ENCODE data around the gene TMEM218. TPM values are rescaled to one million over a fixed set of nuclear protein-coding genes. Genes with fewer than 3 reads are reported as not detected.
A peak's percentile ranks its signal among the peaks of the same experiment; 100 is the strongest.

The TMEM218 gene
- total and polyA plus RNA-seq, 4 experiments from 2014 or later: 15.1 to 48.1 (median 21.1) TPM

DNA sequence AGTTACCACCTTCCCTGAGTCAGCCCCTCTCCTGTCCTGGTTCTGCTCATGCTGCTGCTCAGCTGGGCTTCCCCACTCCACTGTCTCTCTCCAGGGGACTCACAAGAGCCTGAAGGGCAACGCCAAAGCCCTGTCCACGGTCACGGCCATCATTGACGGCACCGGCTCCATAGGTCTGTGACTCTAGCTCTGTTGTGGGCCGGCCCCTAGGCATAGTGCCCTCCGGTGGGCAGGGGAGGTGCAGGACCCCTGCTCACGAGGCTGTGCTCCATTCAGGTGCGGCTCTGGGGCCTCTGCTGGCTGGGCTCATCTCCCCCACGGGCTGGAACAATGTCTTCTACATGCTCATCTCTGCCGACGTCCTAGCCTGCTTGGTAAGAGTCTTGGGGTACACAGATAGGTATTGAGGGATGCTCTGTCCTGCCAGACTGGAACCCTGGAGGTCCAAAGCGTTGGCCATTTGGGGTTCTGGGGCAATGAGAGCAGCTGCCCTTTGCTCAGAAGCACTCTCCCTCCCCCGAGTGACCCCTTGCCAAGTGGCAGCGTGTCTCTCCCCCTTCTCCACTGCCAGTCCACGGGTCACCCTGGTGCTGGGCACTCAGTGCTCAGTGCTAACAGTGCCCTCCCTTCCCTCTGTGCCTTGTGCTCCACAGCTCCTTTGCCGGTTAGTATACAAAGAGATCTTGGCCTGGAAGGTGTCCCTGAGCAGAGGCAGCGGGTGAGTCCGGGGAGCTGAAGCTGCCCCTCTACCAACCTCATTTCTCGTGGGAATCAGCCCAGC is 25.9 kb downstream of the TMEM218 start:
- POLR2A ChIA-PET (ENCODE audit: partially characterized antibody): no interaction called here

DNA sequence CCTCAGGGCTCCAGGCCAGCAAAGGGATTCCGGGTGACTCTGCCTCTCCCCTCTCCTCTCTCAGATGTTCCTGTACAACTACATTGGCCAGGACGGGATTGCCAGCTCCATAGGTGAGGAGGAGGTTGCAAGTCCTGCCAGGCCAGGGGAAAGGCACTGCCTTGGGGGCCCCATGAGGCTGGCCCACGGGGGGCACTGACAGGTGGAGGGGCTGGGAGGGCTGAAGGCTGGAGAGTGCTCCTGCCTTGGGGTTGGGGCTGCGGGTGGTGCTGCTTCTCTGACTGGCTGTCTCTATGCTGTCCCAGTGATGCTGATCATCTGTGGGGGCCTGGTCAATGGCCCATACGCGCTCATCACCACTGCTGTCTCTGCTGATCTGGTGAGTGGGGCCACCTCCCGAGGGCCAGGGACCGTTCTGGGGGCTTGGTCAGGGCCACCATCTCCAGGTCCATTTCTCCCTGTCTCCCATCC is 26.6 kb downstream of the TMEM218 start:
- POLR2A ChIA-PET (ENCODE audit: partially characterized antibody): no interaction called here
- Histone ChIP-seq H3K4me1 (ENCODE audit: insufficient read depth, low read length) (no peaks in the 10 kb centered on the region), H3K27ac (ENCODE audit: low read depth, low read length) (no peak overlapping the region), H3K4me3 (ENCODE audit: low read length in 2 of 2) (no peak overlapping the region), H3K9me3 (ENCODE audit: control insufficient read depth in 1 of 2, low read length in 2 of 2) (no peaks in the 10 kb centered on the region), H3K36me3 (ENCODE audit: insufficient read depth, low read length) (no peaks in the 10 kb centered on the region), H3K27me3 (ENCODE audit: insufficient read depth, low read length) (no peaks in the 10 kb centered on the region)
- H3K4me3 Mint-ChIP-seq: no peak overlapping the region
- H3K9me3 Mint-ChIP-seq: no peaks in the 10 kb centered on the region
- H3K4me1 Mint-ChIP-seq: peaks cover 0 to 1% (median 0%) of the 10 kb centered on the region in 4 donors
- H3K36me3 Mint-ChIP-seq: no peaks in the 10 kb centered on the region
- intact Hi-C loops (cut with micrococcal nuclease): no loop called here
- DNase-seq: no peak
- H3K27me3 Mint-ChIP-seq: peaks cover 2 to 7% of the 10 kb centered on the region in 2 donors
- no peak overlapping the region for H3K27ac Mint-ChIP-seq
- CTCF ChIA-PET (ENCODE audit: partially characterized antibody): no interaction called here

More for the DNA sequence above, 25.9 kb downstream of the TMEM218 start:
- H3K4me1 ChIP-seq (ENCODE audit: insufficient read depth, low read length): no peaks in the 10 kb centered on the region
- H3K4me3 ChIP-seq (ENCODE audit: low read length in 2 of 2): no peak overlapping the region
- no peaks in the 10 kb centered on the region for H3K9me3 ChIP-seq (ENCODE audit: control insufficient read depth in 1 of 2, low read length in 2 of 2)
- no peaks in the 10 kb centered on the region for H3K9me3 Mint-ChIP-seq
- H3K4me1 Mint-ChIP-seq: peaks cover 0 to 1% (median 0%) of the 10 kb centered on the region in 4 donors
- H3K4me3 Mint-ChIP-seq: no peak overlapping the region
- H3K27me3 ChIP-seq (ENCODE audit: insufficient read depth, low read length): no peaks in the 10 kb centered on the region
- H3K27me3 Mint-ChIP-seq: peaks cover 0 to 7% of the 10 kb centered on the region in 2 donors
- CTCF ChIA-PET (ENCODE audit: partially characterized antibody): no interaction called here
- no peak overlapping the region for H3K27ac ChIP-seq (ENCODE audit: low read depth, low read length)
- no peaks in the 10 kb centered on the region for H3K36me3 Mint-ChIP-seq
- intact Hi-C loops (cut with micrococcal nuclease): no loop called here
- no peak for DNase-seq
- H3K36me3 ChIP-seq (ENCODE audit: insufficient read depth, low read length): no peaks in the 10 kb centered on the region
- peak overlapping the region in 1 of 7 donors; percentile 17 for H3K27ac Mint-ChIP-seq

GRCh38 chr11:125084057-125084416 is 27.4 kb downstream of the TMEM218 start:
- Mint-ChIP-seq H3K27me3 (peaks cover 2 to 7% of the 10 kb centered on the region in 2 donors), H3K36me3 (no peaks in the 10 kb centered on the region), H3K4me1 (peaks cover 0 to 1% (median 0%) of the 10 kb centered on the region in 4 donors), H3K27ac (no peak overlapping the region), H3K9me3 (no peaks in the 10 kb centered on the region), H3K4me3 (no peak overlapping the region)
- ChIA-PET POLR2A (ENCODE audit: partially characterized antibody) (no interaction called here), CTCF (ENCODE audit: partially characterized antibody) (no interaction called here)
- no peak for DNase-seq
- Histone ChIP-seq H3K4me1 (ENCODE audit: insufficient read depth, low read length) (no peaks in the 10 kb centered on the region), H3K9me3 (ENCODE audit: control insufficient read depth in 1 of 2, low read length in 2 of 2) (no peaks in the 10 kb centered on the region), H3K36me3 (ENCODE audit: insufficient read depth, low read length) (no peaks in the 10 kb centered on the region), H3K27me3 (ENCODE audit: insufficient read depth, low read length) (no peaks in the 10 kb centered on the region), H3K4me3 (ENCODE audit: low read length in 2 of 2) (no peak overlapping the region), H3K27ac (ENCODE audit: low read depth, low read length) (no peak overlapping the region)
- intact Hi-C loops (cut with micrococcal nuclease): no loop called here

DNA sequence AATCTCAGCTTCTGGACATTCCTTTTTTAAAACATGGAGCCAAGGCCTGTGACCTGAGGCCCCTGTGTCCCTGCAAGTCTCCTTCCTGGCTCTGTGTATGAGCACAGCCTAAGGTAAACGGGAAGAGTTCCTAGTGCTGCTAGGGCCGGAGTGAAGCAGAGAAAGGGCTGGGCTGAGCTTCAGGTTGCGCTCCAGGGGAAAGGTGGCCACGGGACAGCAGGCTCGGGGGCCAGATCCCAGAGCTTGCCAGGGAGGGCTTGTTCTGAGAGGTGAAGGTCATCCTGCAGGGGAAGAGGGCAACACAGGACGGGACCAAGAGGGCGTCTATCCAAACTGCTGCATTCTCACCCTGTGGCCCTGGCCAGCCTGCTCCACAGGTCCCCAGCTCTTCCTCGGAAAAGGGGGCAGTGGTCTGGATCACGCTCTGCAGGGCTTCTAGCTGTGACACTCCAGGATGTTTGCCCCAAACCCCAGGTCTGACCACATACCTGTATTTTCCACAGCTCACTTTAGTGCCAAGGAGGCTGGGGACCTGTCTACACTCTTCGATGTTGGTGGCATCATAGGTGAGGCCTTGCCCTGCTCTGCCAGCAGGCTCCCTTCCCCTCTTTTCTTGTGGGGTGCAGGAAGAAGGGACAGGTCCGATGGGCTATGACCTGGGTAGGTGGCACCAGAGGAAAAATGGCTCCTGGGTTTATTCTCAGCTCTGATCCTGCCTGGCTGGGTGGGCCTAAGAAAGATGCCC is 27.9 kb downstream of the TMEM218 start:
- POLR2A ChIA-PET (ENCODE audit: partially characterized antibody): no interaction called here
- no peak overlapping the region for H3K4me3 Mint-ChIP-seq
- H3K27ac Mint-ChIP-seq: no peak overlapping the region
- H3K4me1 ChIP-seq (ENCODE audit: insufficient read depth, low read length): no peaks in the 10 kb centered on the region
- intact Hi-C loops (cut with micrococcal nuclease): no loop called here
- H3K4me3 ChIP-seq (ENCODE audit: low read length in 2 of 2): no peak overlapping the region
- H3K27me3 Mint-ChIP-seq: peaks cover 2 to 7% of the 10 kb centered on the region in 2 donors
- H3K36me3 ChIP-seq (ENCODE audit: insufficient read depth, low read length): no peaks in the 10 kb centered on the region
- no peak overlapping the region for H3K27ac ChIP-seq (ENCODE audit: low read depth, low read length)
- CTCF ChIA-PET (ENCODE audit: partially characterized antibody): no interaction called here
- no peak for DNase-seq
- H3K9me3 Mint-ChIP-seq: no peaks in the 10 kb centered on the region
- H3K4me1 Mint-ChIP-seq: peaks cover 0 to 1% (median 0%) of the 10 kb centered on the region in 4 donors
- no peaks in the 10 kb centered on the region for H3K9me3 ChIP-seq (ENCODE audit: control insufficient read depth in 1 of 2, low read length in 2 of 2)
- H3K27me3 ChIP-seq (ENCODE audit: insufficient read depth, low read length): no peaks in the 10 kb centered on the region
- no peaks in the 10 kb centered on the region for H3K36me3 Mint-ChIP-seq

DNA sequence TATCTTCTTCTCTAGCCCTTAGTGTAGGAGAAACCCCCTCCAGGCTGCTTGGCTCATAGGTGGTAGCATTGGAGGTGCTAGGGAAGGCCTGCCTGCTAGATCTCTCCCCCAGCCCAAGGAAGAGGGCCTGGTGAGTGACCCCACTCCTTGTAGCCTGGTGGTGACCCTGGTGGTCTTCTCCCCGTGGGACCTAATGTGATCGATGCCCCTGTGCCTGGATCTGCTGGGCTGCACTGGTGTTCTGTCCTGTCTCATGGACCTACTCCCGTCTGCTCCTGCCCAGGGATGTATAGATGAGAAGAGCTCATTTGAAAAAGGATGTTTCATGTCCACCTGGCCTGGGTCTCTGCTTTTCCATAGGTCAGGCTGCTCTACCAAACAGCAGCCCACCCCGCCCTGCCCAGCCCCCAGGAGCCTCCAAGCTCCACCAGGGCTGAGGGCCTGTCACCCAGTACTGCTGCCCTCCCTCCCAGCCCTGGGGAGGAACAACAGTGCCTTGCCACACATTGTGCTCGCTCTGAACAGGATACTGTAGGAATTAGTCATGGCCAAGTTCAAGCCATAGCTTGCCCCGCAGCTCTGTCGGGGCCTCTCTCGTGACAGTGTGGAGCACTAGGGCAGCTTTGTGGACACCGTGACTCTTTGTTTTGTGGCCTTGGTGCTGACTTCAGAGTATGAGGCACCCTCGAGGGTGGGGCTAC is 28.7 kb downstream of the TMEM218 start:
- Histone ChIP-seq H3K27ac (ENCODE audit: low read depth, low read length) (no peak overlapping the region), H3K27me3 (ENCODE audit: insufficient read depth, low read length) (no peaks in the 10 kb centered on the region), H3K4me3 (ENCODE audit: low read length in 2 of 2) (no peak overlapping the region), H3K4me1 (ENCODE audit: insufficient read depth, low read length) (no peaks in the 10 kb centered on the region), H3K36me3 (ENCODE audit: insufficient read depth, low read length) (no peaks in the 10 kb centered on the region), H3K9me3 (ENCODE audit: control insufficient read depth in 1 of 2, low read length in 2 of 2) (no peaks in the 10 kb centered on the region)
- Mint-ChIP-seq H3K27me3 (peaks cover 5 to 13% of the 10 kb centered on the region in 2 donors), H3K9me3 (no peaks in the 10 kb centered on the region), H3K27ac (no peak overlapping the region), H3K4me3 (no peak overlapping the region), H3K4me1 (peaks cover 0 to 1% (median 0%) of the 10 kb centered on the region in 4 donors), H3K36me3 (no peaks in the 10 kb centered on the region)
- intact Hi-C loops (cut with micrococcal nuclease): no loop called here
- DNase-seq: no peak
- POLR2A ChIA-PET (ENCODE audit: partially characterized antibody): no interaction called here
- CTCF ChIA-PET (ENCODE audit: partially characterized antibody): no interaction called here

GRCh38 chr11:125082040-125082439 is 29.4 kb downstream of the TMEM218 start:
- Histone ChIP-seq H3K27me3 (ENCODE audit: insufficient read depth, low read length) (no peaks in the 10 kb centered on the region), H3K27ac (ENCODE audit: low read depth, low read length) (no peak overlapping the region), H3K4me1 (ENCODE audit: insufficient read depth, low read length) (no peaks in the 10 kb centered on the region), H3K9me3 (ENCODE audit: control insufficient read depth in 1 of 2, low read length in 2 of 2) (no peaks in the 10 kb centered on the region), H3K36me3 (ENCODE audit: insufficient read depth, low read length) (no peaks in the 10 kb centered on the region), H3K4me3 (ENCODE audit: low read length in 2 of 2) (no peak overlapping the region)
- intact Hi-C loops (cut with micrococcal nuclease): no loop called here
- Mint-ChIP-seq H3K4me3 (no peak overlapping the region), H3K36me3 (no peaks in the 10 kb centered on the region), H3K27me3 (peaks cover 5 to 14% of the 10 kb centered on the region in 2 donors), H3K27ac (no peak overlapping the region), H3K9me3 (no peaks in the 10 kb centered on the region), H3K4me1 (peaks cover 0 to 1% (median 0%) of the 10 kb centered on the region in 4 donors)
- DNase-seq: no peak
- CTCF ChIA-PET (ENCODE audit: partially characterized antibody): no interaction called here
- POLR2A ChIA-PET (ENCODE audit: partially characterized antibody): no interaction called here

DNA sequence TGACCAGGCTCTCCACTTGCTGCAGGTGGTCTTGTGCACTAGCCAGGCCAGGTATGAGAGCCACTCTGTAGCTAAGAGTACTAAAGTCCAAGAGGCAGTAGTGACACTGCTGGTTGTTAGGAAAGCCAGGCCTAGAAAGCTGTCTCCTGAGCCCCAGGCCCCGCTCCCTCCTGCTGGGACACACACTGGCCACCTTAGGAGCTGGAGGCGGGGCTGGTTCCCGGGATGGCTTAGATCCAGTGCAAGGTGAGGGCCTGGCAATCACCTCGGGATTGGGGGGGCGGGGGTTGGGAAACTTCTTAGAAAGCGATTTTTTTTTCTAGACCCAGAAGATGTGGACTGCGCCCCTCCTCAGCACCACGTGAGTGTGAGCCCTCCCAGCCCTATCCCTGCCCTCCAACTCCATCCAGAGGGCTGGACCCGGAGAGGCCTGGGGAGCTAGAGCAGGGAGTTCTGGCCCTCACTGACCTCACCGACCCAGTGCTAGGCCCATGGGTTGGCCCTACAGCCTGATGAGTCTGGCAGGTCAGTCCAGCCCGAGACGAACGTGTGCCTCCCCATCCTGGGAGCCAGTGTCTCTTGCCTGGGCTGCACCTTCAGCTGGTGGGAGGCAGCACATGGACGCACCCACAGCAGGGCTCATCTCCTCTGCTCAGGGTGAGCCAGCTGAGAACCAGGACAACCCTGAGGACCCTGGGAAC is 30.2 kb downstream of the TMEM218 start:
- Histone ChIP-seq H3K4me1 (ENCODE audit: insufficient read depth, low read length) (no peaks in the 10 kb centered on the region), H3K9me3 (ENCODE audit: control insufficient read depth in 1 of 2, low read length in 2 of 2) (no peaks in the 10 kb centered on the region), H3K27ac (ENCODE audit: low read depth, low read length) (no peak overlapping the region), H3K36me3 (ENCODE audit: insufficient read depth, low read length) (no peaks in the 10 kb centered on the region), H3K4me3 (ENCODE audit: low read length in 2 of 2) (no peak overlapping the region), H3K27me3 (ENCODE audit: insufficient read depth, low read length) (no peaks in the 10 kb centered on the region)
- DNase-seq: no peak
- Mint-ChIP-seq H3K36me3 (no peaks in the 10 kb centered on the region), H3K4me1 (peaks cover 0 to 1% (median 0%) of the 10 kb centered on the region in 4 donors), H3K27me3 (peaks cover 5 to 14% of the 10 kb centered on the region in 2 donors), H3K4me3 (no peak overlapping the region), H3K9me3 (no peaks in the 10 kb centered on the region), H3K27ac (no peak overlapping the region)
- CTCF ChIA-PET (ENCODE audit: partially characterized antibody): no interaction called here
- POLR2A ChIA-PET (ENCODE audit: partially characterized antibody): no interaction called here
- intact Hi-C loops (cut with micrococcal nuclease): no loop called here
